Fibroblast of lung (primary cell): ENCODE measurements around the gene PTPRS.

Experiments used
- EZH2 ChIP-seq: IDR thresholded peaks from 2 replicates; pipeline ENCODE4 v1.5.1; 2012; ENCODE audit warnings: low read length, control low read depth, mild to moderate bottlenecking; ENCODE audit errors: missing control alignments
- TF ChIP-seq, protein P1 (sequence below), 2 donors: IDR thresholded peaks in 1 of 2; conservative IDR thresholded peaks in 1 of 2; 1 replicate in 1 of 2; 2 replicates in 1 of 2; pipeline ENCODE4 v1.5.1; 2011 to 2012; ENCODE audit warnings: low read length in 2 of 2, control low read depth in 1 of 2, inconsistent platforms in 1 of 2, low read depth in 1 of 2, mild to moderate bottlenecking in 1 of 2

DNA sequence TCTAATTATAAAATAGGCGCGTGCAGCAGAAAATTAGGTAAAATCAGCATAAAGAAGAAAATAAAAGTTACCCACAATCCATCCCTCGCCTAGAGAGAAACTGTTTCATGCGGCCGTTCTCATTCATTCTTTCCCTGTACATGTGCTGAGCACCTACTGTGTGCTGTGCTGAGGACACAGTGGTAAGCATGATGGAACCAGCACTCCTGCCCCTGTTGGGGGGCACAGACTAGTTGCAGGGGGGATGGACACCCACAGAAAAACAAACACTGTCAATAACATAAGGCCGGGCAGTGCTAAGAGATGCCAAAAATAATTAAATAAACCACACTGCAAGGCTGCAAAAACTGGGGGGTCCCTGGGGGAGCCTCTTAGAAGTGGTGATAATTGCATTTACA, 43.3 kb downstream of the PTPRS start:
- TF ChIP-seq, protein P1, sequence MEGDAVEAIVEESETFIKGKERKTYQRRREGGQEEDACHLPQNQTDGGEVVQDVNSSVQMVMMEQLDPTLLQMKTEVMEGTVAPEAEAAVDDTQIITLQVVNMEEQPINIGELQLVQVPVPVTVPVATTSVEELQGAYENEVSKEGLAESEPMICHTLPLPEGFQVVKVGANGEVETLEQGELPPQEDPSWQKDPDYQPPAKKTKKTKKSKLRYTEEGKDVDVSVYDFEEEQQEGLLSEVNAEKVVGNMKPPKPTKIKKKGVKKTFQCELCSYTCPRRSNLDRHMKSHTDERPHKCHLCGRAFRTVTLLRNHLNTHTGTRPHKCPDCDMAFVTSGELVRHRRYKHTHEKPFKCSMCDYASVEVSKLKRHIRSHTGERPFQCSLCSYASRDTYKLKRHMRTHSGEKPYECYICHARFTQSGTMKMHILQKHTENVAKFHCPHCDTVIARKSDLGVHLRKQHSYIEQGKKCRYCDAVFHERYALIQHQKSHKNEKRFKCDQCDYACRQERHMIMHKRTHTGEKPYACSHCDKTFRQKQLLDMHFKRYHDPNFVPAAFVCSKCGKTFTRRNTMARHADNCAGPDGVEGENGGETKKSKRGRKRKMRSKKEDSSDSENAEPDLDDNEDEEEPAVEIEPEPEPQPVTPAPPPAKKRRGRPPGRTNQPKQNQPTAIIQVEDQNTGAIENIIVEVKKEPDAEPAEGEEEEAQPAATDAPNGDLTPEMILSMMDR (conservative IDR thresholded peaks at IDR 0.05 in 1 of 2, IDR thresholded peaks at IDR 0.05 in 1 of 2; ENCODE audit: low read depth in 1 of 2, low read length in 2 of 2): no peak
- TF ChIP-seq EZH2: no peak
